Suprapubic skin (tissue), 3 donors: ENCODE data around the gene UCK2.

Experiments used
- CTCF ChIP-seq, 2 donors: fragments of 200-600 bp in 1 of 2; fragments of 450-650 bp in 1 of 2; sonication (generic) in 1 of 2; IDR thresholded peaks; one replicate each; pipeline ENCODE4 v1.5.1; 2016 to 2019; ENCODE audit warnings: antibody characterized with exemption in 2 of 2, mild to moderate bottlenecking in 1 of 2, moderate library complexity in 1 of 2
- POLR2A ChIP-seq, 2 donors: fragments of 450-650 bp; IDR thresholded peaks; one replicate each; pipeline ENCODE4 v1.6.1; 2017; ENCODE audit warnings: antibody characterized with exemption in 2 of 2, mild to moderate bottlenecking in 2 of 2, moderate library complexity in 2 of 2

DNA sequence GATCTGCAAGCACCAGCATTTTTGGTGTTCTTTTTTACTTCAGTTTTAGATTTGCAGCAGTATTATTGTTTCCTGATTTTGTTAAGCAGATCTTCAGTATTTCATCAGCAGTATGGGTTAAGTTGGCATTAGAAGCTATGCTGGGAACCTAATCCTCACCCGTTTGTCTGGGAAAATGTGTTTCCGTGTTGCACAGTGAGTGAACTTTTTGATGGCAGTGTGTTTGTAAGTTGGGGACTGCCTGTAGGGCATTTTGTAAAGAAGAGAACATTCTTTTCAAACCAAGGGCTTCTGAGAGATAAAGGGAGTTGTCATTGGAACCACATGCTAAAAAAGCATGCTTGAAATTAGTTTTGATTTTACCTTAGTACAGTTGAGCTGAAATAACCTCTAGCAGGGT is 35.9 kb downstream of the UCK2 start:
- no peak for TF ChIP-seq CTCF (IDR thresholded peaks at IDR 0.05)
- TF ChIP-seq POLR2A (IDR thresholded peaks at IDR 0.05): no peak
